Keratinocyte (primary cell): ENCODE data around the gene HLA-F.

Experiments used
- CTCF ChIP-seq, 3 experiments: IDR thresholded peaks in 1 of 3; conservative IDR thresholded peaks in 1 of 3; optimal IDR thresholded peaks in 1 of 3; 2 replicates in 2 of 3; 3 replicates in 1 of 3; pipeline versions ENCODE3 to v1.5.1; 2011; ENCODE audit warnings: low read length in 3 of 3, mild to moderate bottlenecking in 3 of 3, moderate library complexity in 2 of 3, control low read depth in 1 of 3, inconsistent platforms in 1 of 3; ENCODE audit not compliant: insufficient read depth in 2 of 3; ENCODE audit errors: extremely low read depth in 1 of 3
- EZH2 ChIP-seq: IDR thresholded peaks from one replicate; pipeline ENCODE4 v1.6.1; 2012; ENCODE audit warnings: inconsistent platforms, mild to moderate bottlenecking, low read length, moderate library complexity

GRCh38 chr6:29729774-29730328 is 6.6 kb downstream of the HLA-F start:
- no peak for TF ChIP-seq CTCF (optimal IDR thresholded peaks at IDR 0.05 in 1 of 3, IDR thresholded peaks at IDR 0.05 in 1 of 3, conservative IDR thresholded peaks at IDR 0.05 in 1 of 3; ENCODE audit: extremely low read depth in 1 of 3, insufficient read depth in 2 of 3, low read length in 3 of 3)
- no peak for TF ChIP-seq EZH2
